Measurements from ENCODE around the gene CACNA1I.

DNA sequence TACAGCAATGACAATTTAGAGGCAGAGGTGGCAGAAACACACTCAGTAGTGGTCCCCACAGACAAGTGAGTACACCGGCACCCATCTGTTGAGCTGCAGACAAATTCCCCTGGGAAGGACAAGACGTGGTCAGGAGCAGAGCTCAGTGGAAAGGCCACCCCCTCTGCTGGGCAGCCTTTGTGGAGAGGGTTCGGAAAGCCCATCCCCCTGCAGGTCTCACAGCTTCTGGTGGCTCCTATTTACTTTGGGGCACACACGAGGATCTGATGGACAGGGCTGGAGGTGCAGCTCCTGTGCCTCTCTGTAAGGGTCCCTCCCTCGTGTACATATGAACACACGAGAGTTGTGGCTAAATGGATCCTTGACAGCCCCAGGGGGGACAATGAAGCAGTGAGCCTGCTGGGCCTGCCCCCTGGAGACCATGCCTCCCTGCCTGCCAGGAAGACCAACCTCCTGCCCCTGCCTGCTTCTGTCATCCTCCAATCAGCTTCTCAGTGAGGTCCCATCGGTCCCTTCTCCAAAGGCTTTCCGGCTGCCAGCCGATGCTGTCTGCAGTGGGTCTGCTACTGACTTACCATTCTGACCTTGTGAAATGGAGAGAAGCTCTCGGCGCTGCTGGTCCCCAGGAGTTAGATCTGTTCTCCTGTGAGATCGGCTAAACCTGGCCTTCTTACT is 161.5 kb downstream of the CACNA1I start:
- TF ChIP-seq POLR2A (IDR thresholded peaks at IDR 0.05; ENCODE audit: low read depth, low read length) (no peak), MYC (IDR thresholded peaks at IDR 0.05; ENCODE audit: low read depth, low read length) (no peak), POLR2AphosphoS5 (IDR thresholded peaks at IDR 0.05; ENCODE audit: insufficient read depth, low read depth, low read length) (no peak), EZH2 (IDR thresholded peaks at IDR 0.05; ENCODE audit: borderline replicate concordance, low read depth, low read length, severe bottlenecking) (no peak), JUN (IDR thresholded peaks at IDR 0.05; ENCODE audit: borderline replicate concordance, insufficient read depth, insufficient read length, low read depth) (no peak), FOS (IDR thresholded peaks at IDR 0.05; ENCODE audit: borderline replicate concordance, insufficient read depth, low read length) (no peak)
- TF ChIP-seq, protein P1, sequence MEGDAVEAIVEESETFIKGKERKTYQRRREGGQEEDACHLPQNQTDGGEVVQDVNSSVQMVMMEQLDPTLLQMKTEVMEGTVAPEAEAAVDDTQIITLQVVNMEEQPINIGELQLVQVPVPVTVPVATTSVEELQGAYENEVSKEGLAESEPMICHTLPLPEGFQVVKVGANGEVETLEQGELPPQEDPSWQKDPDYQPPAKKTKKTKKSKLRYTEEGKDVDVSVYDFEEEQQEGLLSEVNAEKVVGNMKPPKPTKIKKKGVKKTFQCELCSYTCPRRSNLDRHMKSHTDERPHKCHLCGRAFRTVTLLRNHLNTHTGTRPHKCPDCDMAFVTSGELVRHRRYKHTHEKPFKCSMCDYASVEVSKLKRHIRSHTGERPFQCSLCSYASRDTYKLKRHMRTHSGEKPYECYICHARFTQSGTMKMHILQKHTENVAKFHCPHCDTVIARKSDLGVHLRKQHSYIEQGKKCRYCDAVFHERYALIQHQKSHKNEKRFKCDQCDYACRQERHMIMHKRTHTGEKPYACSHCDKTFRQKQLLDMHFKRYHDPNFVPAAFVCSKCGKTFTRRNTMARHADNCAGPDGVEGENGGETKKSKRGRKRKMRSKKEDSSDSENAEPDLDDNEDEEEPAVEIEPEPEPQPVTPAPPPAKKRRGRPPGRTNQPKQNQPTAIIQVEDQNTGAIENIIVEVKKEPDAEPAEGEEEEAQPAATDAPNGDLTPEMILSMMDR (IDR thresholded peaks at IDR 0.05; ENCODE audit: extremely low read depth in 1 of 2, insufficient read depth in 1 of 2, low read depth in 1 of 2, low read length in 2 of 2), result no peak
- TF ChIP-seq, protein P2, sequence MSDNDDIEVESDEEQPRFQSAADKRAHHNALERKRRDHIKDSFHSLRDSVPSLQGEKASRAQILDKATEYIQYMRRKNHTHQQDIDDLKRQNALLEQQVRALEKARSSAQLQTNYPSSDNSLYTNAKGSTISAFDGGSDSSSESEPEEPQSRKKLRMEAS (IDR thresholded peaks at IDR 0.05; ENCODE audit: insufficient read depth, insufficient read length), result no peak
